Measurements from ENCODE around the gene ZBTB25. TPM values are rescaled to one million over a fixed set of nuclear protein-coding genes. Genes with fewer than 3 reads are reported as not detected.
A peak's percentile ranks its signal among the peaks of the same experiment; 100 is the strongest.

Gene ZBTB25
- total RNA-seq, 1 donor from 2014 or later = 9.5 TPM

DNA sequence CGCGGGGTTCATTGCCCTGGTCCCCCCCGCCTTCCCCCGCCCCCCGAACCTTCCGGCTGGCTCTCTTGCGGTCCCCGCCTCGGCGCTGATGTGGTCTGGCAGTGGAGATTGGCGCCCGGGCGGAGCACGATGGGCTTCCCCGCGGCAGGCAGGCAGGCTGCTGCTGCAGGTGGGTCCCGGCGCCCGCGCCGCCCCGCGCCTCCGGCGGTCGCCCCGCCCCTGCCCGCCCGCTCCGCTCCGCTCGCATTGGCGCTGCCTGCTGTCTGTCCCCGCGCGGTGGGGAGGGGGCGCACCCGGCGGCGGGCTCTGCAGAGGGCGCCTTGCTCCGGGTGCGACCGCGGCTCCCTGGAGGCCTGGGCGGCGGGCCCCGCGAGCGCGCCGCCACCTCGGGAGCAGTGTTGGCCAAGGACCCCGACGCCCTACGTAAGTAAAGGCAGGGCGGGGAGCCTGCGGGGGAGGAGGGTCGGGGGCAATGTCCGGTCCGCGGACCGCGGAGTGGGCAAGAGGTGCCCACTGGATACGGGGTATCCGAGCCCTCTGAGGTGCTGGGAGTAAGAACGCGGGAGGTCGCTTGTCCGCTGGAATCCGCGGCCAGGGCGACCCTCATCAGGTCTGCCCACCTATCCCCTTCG, 38.3 kb downstream of the ZBTB25 start, which contains the start of gene AKAP5:
AKAP5 (plus strand) TSS at position 309 of the 632 bp plus-strand sequence. CDS start 2,896 bp downstream, outside the sequence.
- Histone ChIP-seq H4K20me1 (ENCODE audit: insufficient read depth, low read length) (no peaks in the 10 kb centered on the region), H3K9me3 (ENCODE audit: insufficient read depth, low read depth, low read length) (no peaks in the 10 kb centered on the region), H3K36me3 (ENCODE audit: insufficient read depth, low read length) (no peaks in the 10 kb centered on the region), H3K27ac (ENCODE audit: low read depth, low read length) (no peak within 1 kb of the TSS), H2AFZ (ENCODE audit: low read depth, low read length) (peak within 1 kb of the TSS; percentile 81), H3K9ac (ENCODE audit: low read length) (peak within 1 kb of the TSS; percentile 81), H3K79me2 (ENCODE audit: insufficient read depth, low read length) (no peaks in the 10 kb centered on the region), H3K4me2 (ENCODE audit: low read length) (peak within 1 kb of the TSS; percentile 92), H3K4me3 (ENCODE audit: insufficient read depth, low read depth, low read length) (peak within 1 kb of the TSS; percentile 83), H3K4me1 (ENCODE audit: insufficient read depth, low read length) (no peaks in the 10 kb centered on the region), H3K27me3 (ENCODE audit: insufficient read depth, low read length) (no peaks in the 10 kb centered on the region)
- no peaks in the 10 kb centered on the region for H3K27me3 Mint-ChIP-seq (ENCODE audit: low read depth, unreplicated experiment)
- no peaks in the 10 kb centered on the region for H3K9me3 Mint-ChIP-seq (ENCODE audit: unreplicated experiment)
- FAIRE-seq (no peak), DNase-seq (ENCODE audit: low read depth) (peak; percentile 32)
- H3K4me3 Mint-ChIP-seq (ENCODE audit: unreplicated experiment) = peak within 1 kb of the TSS; percentile 95
- peaks cover 5% of the 10 kb centered on the region for H3K36me3 Mint-ChIP-seq (ENCODE audit: low read depth, unreplicated experiment)
- peaks cover 9% of the 10 kb centered on the region for H3K4me1 Mint-ChIP-seq (ENCODE audit: low read depth, unreplicated experiment)
- peak within 1 kb of the TSS; percentile 78 for H3K27ac Mint-ChIP-seq (ENCODE audit: unreplicated experiment)
- no peak for TF ChIP-seq EZH2 (IDR thresholded peaks at IDR 0.05; ENCODE audit: insufficient read depth, low read length)
- TF ChIP-seq, protein P1, sequence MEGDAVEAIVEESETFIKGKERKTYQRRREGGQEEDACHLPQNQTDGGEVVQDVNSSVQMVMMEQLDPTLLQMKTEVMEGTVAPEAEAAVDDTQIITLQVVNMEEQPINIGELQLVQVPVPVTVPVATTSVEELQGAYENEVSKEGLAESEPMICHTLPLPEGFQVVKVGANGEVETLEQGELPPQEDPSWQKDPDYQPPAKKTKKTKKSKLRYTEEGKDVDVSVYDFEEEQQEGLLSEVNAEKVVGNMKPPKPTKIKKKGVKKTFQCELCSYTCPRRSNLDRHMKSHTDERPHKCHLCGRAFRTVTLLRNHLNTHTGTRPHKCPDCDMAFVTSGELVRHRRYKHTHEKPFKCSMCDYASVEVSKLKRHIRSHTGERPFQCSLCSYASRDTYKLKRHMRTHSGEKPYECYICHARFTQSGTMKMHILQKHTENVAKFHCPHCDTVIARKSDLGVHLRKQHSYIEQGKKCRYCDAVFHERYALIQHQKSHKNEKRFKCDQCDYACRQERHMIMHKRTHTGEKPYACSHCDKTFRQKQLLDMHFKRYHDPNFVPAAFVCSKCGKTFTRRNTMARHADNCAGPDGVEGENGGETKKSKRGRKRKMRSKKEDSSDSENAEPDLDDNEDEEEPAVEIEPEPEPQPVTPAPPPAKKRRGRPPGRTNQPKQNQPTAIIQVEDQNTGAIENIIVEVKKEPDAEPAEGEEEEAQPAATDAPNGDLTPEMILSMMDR (IDR thresholded peaks at IDR 0.05; ENCODE audit: insufficient read depth, low read depth, low read length) = no peak

DNA sequence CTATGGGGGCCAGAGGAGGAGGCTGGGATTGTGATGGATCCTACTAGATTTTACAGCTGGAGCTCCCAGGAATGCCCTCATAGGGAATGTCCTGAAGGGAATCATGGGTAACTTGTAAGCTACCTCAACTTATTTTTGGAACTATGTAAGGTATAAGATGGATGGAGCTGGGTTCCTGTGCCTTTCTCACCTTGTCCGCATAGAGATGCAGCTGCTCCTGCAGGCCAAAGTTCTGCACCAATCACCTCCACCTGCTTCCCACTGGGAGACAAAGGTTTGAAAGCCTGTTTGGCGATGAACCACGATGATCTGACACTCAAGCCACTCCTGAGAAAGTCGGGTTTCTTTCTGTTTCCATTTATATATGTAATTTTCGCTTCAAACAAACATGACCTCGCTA, 39.0 kb downstream of the ZBTB25 start:
- Histone ChIP-seq H3K9ac (ENCODE audit: low read length) (peak overlapping the region; percentile 81), H4K20me1 (ENCODE audit: insufficient read depth, low read length) (no peaks in the 10 kb centered on the region), H2AFZ (ENCODE audit: low read depth, low read length) (peak overlapping the region; percentile 81), H3K4me3 (ENCODE audit: insufficient read depth, low read depth, low read length) (peak overlapping the region; percentile 83), H3K27me3 (ENCODE audit: insufficient read depth, low read length) (no peaks in the 10 kb centered on the region), H3K9me3 (ENCODE audit: insufficient read depth, low read depth, low read length) (no peaks in the 10 kb centered on the region), H3K36me3 (ENCODE audit: insufficient read depth, low read length) (no peaks in the 10 kb centered on the region), H3K4me1 (ENCODE audit: insufficient read depth, low read length) (no peaks in the 10 kb centered on the region), H3K27ac (ENCODE audit: low read depth, low read length) (no peak overlapping the region), H3K79me2 (ENCODE audit: insufficient read depth, low read length) (no peaks in the 10 kb centered on the region), H3K4me2 (ENCODE audit: low read length) (peak overlapping the region; percentile 92)
- TF ChIP-seq EZH2 (IDR thresholded peaks at IDR 0.05; ENCODE audit: insufficient read depth, low read length) = no peak
- TF ChIP-seq, protein P1 (IDR thresholded peaks at IDR 0.05; ENCODE audit: insufficient read depth, low read depth, low read length) = no peak
- DNase-seq (ENCODE audit: low read depth) = no peak
- Mint-ChIP-seq H3K27ac (ENCODE audit: unreplicated experiment) (no peak overlapping the region), H3K9me3 (ENCODE audit: unreplicated experiment) (no peaks in the 10 kb centered on the region), H3K36me3 (ENCODE audit: low read depth, unreplicated experiment) (peaks cover 5% of the 10 kb centered on the region), H3K27me3 (ENCODE audit: low read depth, unreplicated experiment) (no peaks in the 10 kb centered on the region), H3K4me3 (ENCODE audit: unreplicated experiment) (peak overlapping the region; percentile 89), H3K4me1 (ENCODE audit: low read depth, unreplicated experiment) (peaks cover 9% of the 10 kb centered on the region)
- no peak for FAIRE-seq

DNA sequence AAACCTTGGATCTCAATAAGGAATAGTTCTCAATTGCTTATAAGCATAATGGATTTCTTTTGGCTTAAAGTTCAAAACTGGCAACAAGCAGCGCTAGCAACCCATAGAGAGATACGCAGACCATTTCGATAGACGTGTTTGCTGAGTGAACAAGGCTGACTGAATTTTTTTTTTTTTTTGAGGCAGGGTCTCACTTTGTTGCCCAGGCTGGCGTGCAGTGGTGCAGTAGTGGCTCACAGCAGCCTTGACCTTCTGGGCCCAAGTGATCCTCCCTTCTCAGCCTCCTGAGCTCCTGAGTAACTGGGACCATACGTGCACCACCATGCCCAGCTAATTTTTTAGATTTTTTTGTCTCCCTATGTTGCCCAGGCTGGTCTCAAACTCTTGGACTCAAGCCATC, 39.8 kb downstream of the ZBTB25 start:
- no peak overlapping the region for H3K4me2 ChIP-seq (ENCODE audit: low read length)
- DNase-seq (ENCODE audit: low read depth) (no peak), FAIRE-seq (no peak)
- no peak overlapping the region for H2AFZ ChIP-seq (ENCODE audit: low read depth, low read length)
- no peak overlapping the region for H3K27ac Mint-ChIP-seq (ENCODE audit: unreplicated experiment)
- no peaks in the 10 kb centered on the region for H4K20me1 ChIP-seq (ENCODE audit: insufficient read depth, low read length)
- H3K4me1 Mint-ChIP-seq (ENCODE audit: low read depth, unreplicated experiment) = peaks cover 9% of the 10 kb centered on the region
- no peaks in the 10 kb centered on the region for H3K4me1 ChIP-seq (ENCODE audit: insufficient read depth, low read length)
- no peaks in the 10 kb centered on the region for H3K27me3 Mint-ChIP-seq (ENCODE audit: low read depth, unreplicated experiment)
- no peak overlapping the region for H3K9ac ChIP-seq (ENCODE audit: low read length)
- TF ChIP-seq, protein P1 (IDR thresholded peaks at IDR 0.05; ENCODE audit: insufficient read depth, low read depth, low read length) = no peak
- no peak for TF ChIP-seq EZH2 (IDR thresholded peaks at IDR 0.05; ENCODE audit: insufficient read depth, low read length)
- no peaks in the 10 kb centered on the region for H3K27me3 ChIP-seq (ENCODE audit: insufficient read depth, low read length)
- H3K27ac ChIP-seq (ENCODE audit: low read depth, low read length) = no peak overlapping the region
- no peak overlapping the region for H3K4me3 Mint-ChIP-seq (ENCODE audit: unreplicated experiment)
- no peak overlapping the region for H3K4me3 ChIP-seq (ENCODE audit: insufficient read depth, low read depth, low read length)
- no peaks in the 10 kb centered on the region for H3K9me3 Mint-ChIP-seq (ENCODE audit: unreplicated experiment)
- H3K36me3 Mint-ChIP-seq (ENCODE audit: low read depth, unreplicated experiment) = peaks cover 11% of the 10 kb centered on the region
- H3K36me3 ChIP-seq (ENCODE audit: insufficient read depth, low read length) = peaks cover 3% of the 10 kb centered on the region
- H3K79me2 ChIP-seq (ENCODE audit: insufficient read depth, low read length) = no peaks in the 10 kb centered on the region
- no peaks in the 10 kb centered on the region for H3K9me3 ChIP-seq (ENCODE audit: insufficient read depth, low read depth, low read length)

Measured in astrocyte (in vitro differentiated cells and primary cell).